Measurements from ENCODE around the gene LRRC25. TPM values are rescaled to one million over a fixed set of nuclear protein-coding genes. Genes with fewer than 3 reads are reported as not detected.

Gene LRRC25
- total RNA-seq, 1 experiment from 2014 or later = not detected

- H3K27ac Mint-ChIP-seq = no peak overlapping the region
- no peak for TF ChIP-seq CTCF (conservative IDR thresholded peaks at IDR 0.05)
- Histone ChIP-seq H2BK20ac (ENCODE audit: low read depth, low read length, poor library complexity, severe bottlenecking) (no peak overlapping the region), H3K23ac (ENCODE audit: insufficient read length, low read depth, low read length) (no peak overlapping the region), H4K8ac (replicated peaks; ENCODE audit: insufficient read length, low read depth, low read length) (no peak overlapping the region), H2BK5ac (ENCODE audit: insufficient read length, low read length) (no peak overlapping the region), H2AFZ (ENCODE audit: low read length) (no peak overlapping the region), H3K4ac (ENCODE audit: low read depth, low read length) (no peak overlapping the region), H3K14ac (ENCODE audit: insufficient read depth, low read length) (no peak overlapping the region), H2BK12ac (ENCODE audit: insufficient read length, low read depth, low read length) (no peak overlapping the region), H2AK5ac (ENCODE audit: insufficient read length, low read length) (no peak overlapping the region), H2BK15ac (ENCODE audit: low read depth, low read length) (no peak overlapping the region), H3K4me2 (ENCODE audit: insufficient read depth, insufficient read length, low read length) (peak overlapping the region; percentile 14), H3T11ph (ENCODE audit: low read length) (no peak overlapping the region), H4K20me1 (ENCODE audit: control insufficient read depth, insufficient read depth, insufficient read length) (no peaks in the 10 kb centered on the region), H2BK120ac (ENCODE audit: low read depth, low read length, poor library complexity, severe bottlenecking) (no peak overlapping the region), H3K18ac (ENCODE audit: insufficient read length, low read depth, low read length) (no peak overlapping the region), H3K4me1 (ENCODE audit: insufficient read depth, low read length) (peaks cover 8% of the 10 kb centered on the region; the same call in 1 of the 2 replicates), H3K79me1 (ENCODE audit: insufficient read depth, low read depth, low read length, poor library complexity, severe bottlenecking) (no peaks in the 10 kb centered on the region), H3K56ac (ENCODE audit: insufficient read length, low read depth, low read length) (no peak overlapping the region), H3K23me2 (ENCODE audit: insufficient read length, low read depth, low read length, poor library complexity, severe bottlenecking) (peaks cover 14% of the 10 kb centered on the region), H3K9me3 (ENCODE audit: control insufficient read depth, low read depth, low read length) (no peaks in the 10 kb centered on the region), H3K27me3 (ENCODE audit: insufficient read depth, low read length) (no peaks in the 10 kb centered on the region; the same call in 1 of the 2 replicates), H3K79me2 (ENCODE audit: insufficient read depth, low read length) (no peaks in the 10 kb centered on the region), H3K27ac (ENCODE audit: insufficient read length, low read depth, low read length) (no peak overlapping the region), H4K91ac (ENCODE audit: insufficient read length, low read depth, low read length) (no peak overlapping the region), H3K9ac (ENCODE audit: extremely low read depth, insufficient read length, low read length) (no peak overlapping the region), H4K5ac (ENCODE audit: insufficient read length, low read depth, low read length) (no peak overlapping the region)
- WGBS (ENCODE audit: extremely low coverage, insufficient read length, low lambda C conversion rate) = no CpG with 5 or more reads among the region's 97 CpGs
- DNase-seq = no peak
- no peaks in the 10 kb centered on the region; a peak in 2 of 5 replicates for H3K9me3 Mint-ChIP-seq
- H3K36me3 Mint-ChIP-seq (ENCODE audit: insufficient read depth in 1 of 3, low read depth in 3 of 3) = peaks cover 0 to 5% (median 0%) of the 10 kb centered on the region in 3 experiments; a peak in 1 of 7 replicates
- H3K4me1 Mint-ChIP-seq = peaks cover 43 to 64% of the 10 kb centered on the region in 2 experiments
- H3K27me3 Mint-ChIP-seq (ENCODE audit: low read depth) = peaks cover 57% of the 10 kb centered on the region
- peak overlapping the region; percentile 72 to 83 for H3K4me3 Mint-ChIP-seq
Observed at GRCh38 chr19:18419699-18420460, 22.5 kb upstream of the LRRC25 start.
